ENCODE measurements around the gene HSD3B7.

DNA sequence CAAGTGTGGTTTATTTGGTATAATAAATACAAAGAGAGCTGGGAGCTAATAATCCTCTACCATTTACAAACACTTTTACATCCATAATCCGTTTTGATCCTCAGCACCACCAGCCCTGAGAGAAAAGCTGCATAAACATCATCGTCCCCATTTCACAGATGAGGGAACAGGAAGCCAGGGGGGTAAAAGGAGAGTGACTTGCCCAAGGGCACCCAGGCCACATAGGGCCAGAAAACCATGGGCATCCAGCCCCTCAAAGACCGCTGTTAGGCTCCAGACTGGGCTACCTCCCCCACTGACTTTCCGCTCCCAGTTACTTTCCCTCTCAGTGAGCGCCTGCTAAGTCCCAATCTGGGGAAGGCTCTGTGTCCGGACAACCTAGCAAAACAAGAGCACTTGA lies 18.7 kb downstream of the HSD3B7 start:
- TF ChIP-seq, protein P1, sequence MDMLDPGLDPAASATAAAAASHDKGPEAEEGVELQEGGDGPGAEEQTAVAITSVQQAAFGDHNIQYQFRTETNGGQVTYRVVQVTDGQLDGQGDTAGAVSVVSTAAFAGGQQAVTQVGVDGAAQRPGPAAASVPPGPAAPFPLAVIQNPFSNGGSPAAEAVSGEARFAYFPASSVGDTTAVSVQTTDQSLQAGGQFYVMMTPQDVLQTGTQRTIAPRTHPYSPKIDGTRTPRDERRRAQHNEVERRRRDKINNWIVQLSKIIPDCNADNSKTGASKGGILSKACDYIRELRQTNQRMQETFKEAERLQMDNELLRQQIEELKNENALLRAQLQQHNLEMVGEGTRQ (IDR thresholded peaks at IDR 0.05; ENCODE audit: low read depth, low read length) = no peak
- TF ChIP-seq, protein P2, sequence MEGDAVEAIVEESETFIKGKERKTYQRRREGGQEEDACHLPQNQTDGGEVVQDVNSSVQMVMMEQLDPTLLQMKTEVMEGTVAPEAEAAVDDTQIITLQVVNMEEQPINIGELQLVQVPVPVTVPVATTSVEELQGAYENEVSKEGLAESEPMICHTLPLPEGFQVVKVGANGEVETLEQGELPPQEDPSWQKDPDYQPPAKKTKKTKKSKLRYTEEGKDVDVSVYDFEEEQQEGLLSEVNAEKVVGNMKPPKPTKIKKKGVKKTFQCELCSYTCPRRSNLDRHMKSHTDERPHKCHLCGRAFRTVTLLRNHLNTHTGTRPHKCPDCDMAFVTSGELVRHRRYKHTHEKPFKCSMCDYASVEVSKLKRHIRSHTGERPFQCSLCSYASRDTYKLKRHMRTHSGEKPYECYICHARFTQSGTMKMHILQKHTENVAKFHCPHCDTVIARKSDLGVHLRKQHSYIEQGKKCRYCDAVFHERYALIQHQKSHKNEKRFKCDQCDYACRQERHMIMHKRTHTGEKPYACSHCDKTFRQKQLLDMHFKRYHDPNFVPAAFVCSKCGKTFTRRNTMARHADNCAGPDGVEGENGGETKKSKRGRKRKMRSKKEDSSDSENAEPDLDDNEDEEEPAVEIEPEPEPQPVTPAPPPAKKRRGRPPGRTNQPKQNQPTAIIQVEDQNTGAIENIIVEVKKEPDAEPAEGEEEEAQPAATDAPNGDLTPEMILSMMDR (conservative IDR thresholded peaks at IDR 0.05; ENCODE audit: low read depth, low read length) = no peak
- TF ChIP-seq POLR2A (IDR thresholded peaks at IDR 0.05; ENCODE audit: low read depth, low read length) = no peak
- TF ChIP-seq RAD21 (IDR thresholded peaks at IDR 0.05; ENCODE audit: low read length) = no peak
- no peak for TF ChIP-seq CEBPB (IDR thresholded peaks at IDR 0.05; ENCODE audit: low read depth, low read length)
- TF ChIP-seq MXI1 (IDR thresholded peaks at IDR 0.05; ENCODE audit: borderline replicate concordance, low read depth, low read length) = no peak
- TF ChIP-seq BHLHE40 (IDR thresholded peaks at IDR 0.05; ENCODE audit: low read depth, low read length) = no peak
- TF ChIP-seq ELK1 (IDR thresholded peaks at IDR 0.05; ENCODE audit: borderline replicate concordance, low read depth, low read length) = no peak
